IPS DF 6.9 (cell line): ENCODE results near the gene ZNF181.

Source experiments
- DNase-seq: peaks from one replicate; pipeline ENCODE4 v3.0.0-alpha.2; 2013; ENCODE audit warnings: low read depth, low spot score
- H3K27ac ChIP-seq: one replicate; pipeline ENCODE4 v1.5.1; 2013; ENCODE audit warnings: low read length, control low read depth
- H3K27me3 ChIP-seq: 2 replicates; pipeline ENCODE4 v1.6.1; 2013; ENCODE audit warnings: mild to moderate bottlenecking, low read length; ENCODE audit not compliant: control insufficient read depth, insufficient read depth
- H3K36me3 ChIP-seq: 2 replicates; pipeline ENCODE4 v1.6.1; 2013; ENCODE audit warnings: low read length; ENCODE audit not compliant: control insufficient read depth, insufficient read depth
- H3K4me1 ChIP-seq: 2 replicates; pipeline ENCODE4 v1.6.1; 2013; ENCODE audit warnings: low read length; ENCODE audit not compliant: control insufficient read depth, insufficient read depth
- H3K4me3 ChIP-seq: 2 replicates; pipeline ENCODE4 v1.5.1; 2013; ENCODE audit warnings: mild to moderate bottlenecking, low read length
- H3K9me3 ChIP-seq: 2 replicates; pipeline ENCODE4 v1.6.1; 2013; ENCODE audit warnings: low read length, inconsistent platforms; ENCODE audit not compliant: control insufficient read depth, insufficient read depth
- WGBS: extraction: QIAGEN DNeasy Blood & Tissue Kit; methylation state at CpG from one replicate; pipeline ENCODE4 v1.1.7; 2013; ENCODE audit warnings: mixed read lengths, missing lambda C conversion rate; ENCODE audit not compliant: insufficient read length, insufficient coverage; 5-methylcytosine and 5-hydroxymethylcytosine counted together

ZNF181 gene

GRCh38 chr19:34757441-34757840 is 23.4 kb downstream of the ZNF181 start:
- Histone ChIP-seq H3K27me3 (no peaks in the 10 kb centered on the region), H3K36me3 (no peaks in the 10 kb centered on the region), H3K27ac (no peak overlapping the region), H3K4me1 (no peaks in the 10 kb centered on the region), H3K4me3 (no peak overlapping the region), H3K9me3 (peaks cover 12% of the 10 kb centered on the region)
- no peak for DNase-seq
- no CpG with 5 or more reads among the region's 4 CpGs for WGBS

GRCh38 chr19:34759218-34759917 is 25.3 kb downstream of the ZNF181 start:
- Histone ChIP-seq H3K36me3 (no peaks in the 10 kb centered on the region), H3K27ac (no peak overlapping the region), H3K4me3 (no peak overlapping the region), H3K9me3 (peaks cover 12% of the 10 kb centered on the region), H3K27me3 (no peaks in the 10 kb centered on the region), H3K4me1 (no peaks in the 10 kb centered on the region)
- DNase-seq: no peak
- WGBS: no CpG with 5 or more reads among the region's 11 CpGs

GRCh38 chr19:34766386-34766785 is 32.3 kb downstream of the ZNF181 start:
- H3K27ac ChIP-seq: no peak overlapping the region
- no peak overlapping the region for H3K4me3 ChIP-seq
- no CpG with 5 or more reads among the region's 2 CpGs for WGBS
- no peaks in the 10 kb centered on the region; the same call in 1 of the 2 replicates for H3K9me3 ChIP-seq
- no peaks in the 10 kb centered on the region for H3K27me3 ChIP-seq
- H3K36me3 ChIP-seq: no peaks in the 10 kb centered on the region
- no peaks in the 10 kb centered on the region for H3K4me1 ChIP-seq
- no peak for DNase-seq

- Histone ChIP-seq H3K4me1 (0 out of 2 replicates have a peak, but pooled peaks cover 2% of the 10 kb centered on the region), H3K36me3 (no peaks in the 10 kb centered on the region), H3K27ac (no peak overlapping the region), H3K4me3 (no peak overlapping the region), H3K9me3 (no peaks in the 10 kb centered on the region), H3K27me3 (no peaks in the 10 kb centered on the region)
- DNase-seq: no peak
- WGBS: no CpG with 5 or more reads among the region's 3 CpGs
These were observed 33.9 kb downstream of the ZNF181 start for GRCh38 chr19:34767951-34768350.

- Histone ChIP-seq H3K27me3 (no peaks in the 10 kb centered on the region), H3K9me3 (no peaks in the 10 kb centered on the region), H3K36me3 (no peaks in the 10 kb centered on the region), H3K4me1 (0 out of 2 replicates have a peak, but pooled peaks cover 2% of the 10 kb centered on the region), H3K27ac (no peak within 1 kb of the TSS), H3K4me3 (peak within 1 kb of the TSS; percentile 93)
- DNase-seq: peak; percentile 83
- no CpG with 5 or more reads among the region's 69 CpGs for WGBS
These were observed 38.9 kb downstream of the ZNF181 start, which contains the start of gene ZNF599 for GRCh38 chr19:34772697-34773554. TSS of gene ZNF599 (minus strand) at chr19:34773215. CDS start at chr19:34772841, 374 bp downstream.

GRCh38 chr19:34773555-34773864 is 39.5 kb downstream of the ZNF181 start:
- Histone ChIP-seq H3K27me3 (no peaks in the 10 kb centered on the region), H3K4me3 (no peak overlapping the region; the same call in 1 of the 2 replicates), H3K27ac (no peak overlapping the region), H3K9me3 (no peaks in the 10 kb centered on the region), H3K4me1 (0 out of 2 replicates have a peak, but pooled peaks cover 2% of the 10 kb centered on the region), H3K36me3 (no peaks in the 10 kb centered on the region)
- WGBS: no CpG with 5 or more reads among the region's 2 CpGs
- no peak for DNase-seq

- Histone ChIP-seq H3K27me3 (no peaks in the 10 kb centered on the region), H3K36me3 (no peaks in the 10 kb centered on the region), H3K9me3 (no peaks in the 10 kb centered on the region; the same call in 1 of the 2 replicates), H3K4me1 (0 out of 2 replicates have a peak, but pooled peaks cover 2% of the 10 kb centered on the region), H3K27ac (no peak overlapping the region), H3K4me3 (no peak overlapping the region)
- DNase-seq: no peak
- WGBS: no CpG with 5 or more reads among the region's 2 CpGs
These were observed 40.8 kb downstream of the ZNF181 start for GRCh38 chr19:34774857-34775256.

- Histone ChIP-seq H3K9me3 (no peaks in the 10 kb centered on the region; the same call in 1 of the 2 replicates), H3K4me3 (no peak overlapping the region), H3K4me1 (no peaks in the 10 kb centered on the region), H3K27me3 (no peaks in the 10 kb centered on the region), H3K36me3 (no peaks in the 10 kb centered on the region), H3K27ac (no peak overlapping the region)
- no peak for DNase-seq
- whole genome bisulfite sequencing: no CpG with 5 or more reads among the region's 2 CpGs
These were observed 44.3 kb downstream of the ZNF181 start for GRCh38 chr19:34778342-34778741.

GRCh38 chr19:34779652-34780051 is 45.6 kb downstream of the ZNF181 start:
- H3K4me3 ChIP-seq: no peak overlapping the region
- no CpG with 5 or more reads among the region's 3 CpGs for WGBS
- no peak for DNase-seq
- H3K27me3 ChIP-seq: no peaks in the 10 kb centered on the region
- H3K36me3 ChIP-seq: no peaks in the 10 kb centered on the region
- no peaks in the 10 kb centered on the region for H3K4me1 ChIP-seq
- H3K9me3 ChIP-seq: no peaks in the 10 kb centered on the region; the same call in 1 of the 2 replicates
- H3K27ac ChIP-seq: no peak overlapping the region

- Histone ChIP-seq H3K27ac (no peak overlapping the region), H3K4me3 (no peak overlapping the region), H3K27me3 (no peaks in the 10 kb centered on the region), H3K4me1 (no peaks in the 10 kb centered on the region), H3K9me3 (no peaks in the 10 kb centered on the region; the same call in 1 of the 2 replicates), H3K36me3 (no peaks in the 10 kb centered on the region)
- WGBS: no CpG with 5 or more reads among the region's 5 CpGs
- DNase-seq: no peak
These were observed 52.2 kb downstream of the ZNF181 start for GRCh38 chr19:34786236-34786635.
